K562 (cell line): ENCODE data around the gene KCND1. TPM values are rescaled to one million over a fixed set of nuclear protein-coding genes. Genes with fewer than 3 reads are reported as not detected.
A peak's percentile ranks its signal among the peaks of the same experiment; 100 is the strongest.

Experiments
- CAMTA2 ChIP-seq: fragments of 250-450 bp; sonication (Bioruptor Pico); conservative IDR thresholded peaks from 2 replicates; pipeline ENCODE4 v1.5.1; 2022
- KDM4B ChIP-seq, 2 experiments: fragments of 450-650 bp in 1 of 2; sonication (generic) in 1 of 2; IDR thresholded peaks; 2 replicates each; pipeline ENCODE4 v1.6.1; 2016 to 2017; ENCODE audit warnings: borderline replicate concordance in 2 of 2, antibody characterized with exemption in 1 of 2, low read depth in 1 of 2, mild to moderate bottlenecking in 1 of 2
- MAFF ChIP-seq: IDR thresholded peaks from 2 replicates; pipeline ENCODE4 v1.6.1; 2012; ENCODE audit warnings: low read length, improper control_type of control experiment
- NCOA4 ChIP-seq: fragments of 450-650 bp; IDR thresholded peaks from 2 replicates; pipeline ENCODE4 v1.6.1; 2018; ENCODE audit warnings: mild to moderate bottlenecking; ENCODE audit not compliant: partially characterized antibody
- SAFB ChIP-seq: fragments of 200-400 bp; formaldehyde crosslinking; IDR thresholded peaks from 2 replicates; pipeline ENCODE4 v1.6.1; 2017; ENCODE audit warnings: low read depth, low read length, borderline replicate concordance
- SMARCC2 ChIP-seq: fragments of 450-650 bp; IDR thresholded peaks from 2 replicates; pipeline ENCODE4 v1.6.1; 2017; ENCODE audit warnings: antibody characterized with exemption, moderate library complexity, mild to moderate bottlenecking, low read depth
- ZNF589 ChIP-seq: fragments of 200-800 bp; sonication (Bioruptor generic); IDR thresholded peaks from 2 replicates; pipeline ENCODE4 v1.6.1; 2016; ENCODE audit warnings: low read depth, missing genetic modification characterization, missing compliant biosample characterization
- ZNF644 ChIP-seq: fragments of 200-800 bp; sonication (Bioruptor generic); IDR thresholded peaks from 2 replicates; pipeline ENCODE4 v1.6.1; 2016; ENCODE audit warnings: low read depth, missing genetic modification characterization, missing compliant biosample characterization
- ZNF699 ChIP-seq: fragments of 250-450 bp; sonication (Bioruptor Pico); IDR thresholded peaks from 2 replicates; pipeline ENCODE4 v1.8.0; 2021; ENCODE audit warnings: mild to moderate bottlenecking, moderate library complexity; ENCODE audit not compliant: insufficient replicate concordance
- ZNF76 ChIP-seq: fragments of 250-450 bp; sonication (Bioruptor Pico); IDR thresholded peaks from 2 replicates; pipeline ENCODE4 v1.4.0; 2020; ENCODE audit warnings: mild to moderate bottlenecking, moderate library complexity, borderline replicate concordance
- polyA plus RNA-seq, 8 experiments: library from polyadenylated mRNA; depleted of rRNA in 4 of 8; stranded (reverse) in 5 of 8; unstranded in 3 of 8; fragments of >200 nt; fragmentation: Nextera tagmentation in 2 of 8; fragmentation: Illumina TruSeq in 1 of 8; extraction: Ambion mirVana in 2 of 8; extraction: Trizol in 1 of 8; gene quantifications; 2 replicates each; pipeline versions ENCODE4 v1.2.1 to v1.2.3, GENCODE V29; 2011 to 2014; ENCODE audit warnings: inconsistent platforms in 1 of 8, missing spikeins in 1 of 8
- total RNA-seq, 7 experiments: library from RNA; depleted of rRNA in 6 of 7; stranded (reverse); fragments of >200 nt in 6 of 7; fragmentation: Illumina TruSeq in 2 of 7; extraction: Trizol in 2 of 7; gene quantifications; 2 replicates each; pipeline versions ENCODE4 v1.2.1 to v1.2.3, GENCODE V29; 2011 to 2021; ENCODE audit warnings: low replicate concordance in 1 of 7
- TF ChIP-seq, protein P1 (sequence below): fragments of 450-650 bp; formaldehyde crosslinking; conservative IDR thresholded peaks from 2 replicates; pipeline ENCODE4 v1.4.0; 2022; ENCODE audit warnings: mild to moderate bottlenecking, missing genetic modification characterization
- TF ChIP-seq, protein P2 (sequence below): sonication (generic); formaldehyde crosslinking; IDR thresholded peaks from 2 replicates; pipeline ENCODE4 v1.8.0; 2023; ENCODE audit warnings: mild to moderate bottlenecking, missing genetic modification reagents
- TF ChIP-seq, protein P3 (sequence below): fragments of 250-450 bp; sonication (Bioruptor Pico); IDR thresholded peaks from 2 replicates; pipeline ENCODE4 v1.4.0; 2020
- TF ChIP-seq, protein P4 (sequence below): sonication (generic); IDR thresholded peaks from 2 replicates; pipeline ENCODE4 v1.6.1; 2016

Gene KCND1
- total and polyA plus RNA-seq, 9 of the 15 experiments (the other 6 are each of a cell fraction or from before 2014, with no cell fraction given): 0.06 to 0.83 (median 0.39) TPM; not detected in 1

DNA sequence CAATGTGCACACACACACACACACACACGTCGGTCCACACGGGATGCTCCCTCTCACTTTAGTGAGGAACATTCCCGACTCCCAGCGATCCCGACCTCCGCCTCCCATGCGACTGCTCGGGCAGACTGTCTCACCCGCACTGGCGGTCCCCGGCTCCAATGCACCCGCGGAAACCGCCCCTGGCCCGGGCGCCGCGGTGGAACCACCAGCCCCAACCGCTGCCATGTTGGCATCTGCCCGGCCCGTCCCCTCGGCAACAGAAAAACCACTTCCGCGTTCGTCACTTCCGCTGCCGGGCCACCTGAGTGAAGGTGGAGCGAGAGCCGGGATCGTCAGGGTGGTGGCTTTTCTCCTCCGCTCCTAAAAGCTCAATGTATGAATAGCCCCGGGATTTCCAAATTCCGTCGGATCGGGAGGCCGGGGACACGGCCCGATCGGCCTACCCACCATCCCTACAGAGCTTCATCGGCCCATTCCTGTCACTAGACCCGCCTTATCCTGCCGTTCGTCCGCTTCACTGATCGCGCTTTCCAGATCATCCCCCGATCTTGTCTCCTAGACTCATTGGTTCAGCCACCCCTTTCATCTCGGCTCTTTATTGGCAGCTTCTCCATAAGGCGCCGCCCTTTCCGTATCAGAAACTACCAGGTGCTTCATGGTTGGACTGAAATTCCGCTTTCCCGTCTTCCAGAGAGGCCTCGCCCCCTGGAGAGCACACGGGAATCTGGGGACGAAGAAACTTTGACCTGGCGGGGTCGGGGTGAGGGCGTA is 60.0 kb downstream of the KCND1 start, which contains the start of gene SLC35A2 (continued):
- TF ChIP-seq, protein P1, sequence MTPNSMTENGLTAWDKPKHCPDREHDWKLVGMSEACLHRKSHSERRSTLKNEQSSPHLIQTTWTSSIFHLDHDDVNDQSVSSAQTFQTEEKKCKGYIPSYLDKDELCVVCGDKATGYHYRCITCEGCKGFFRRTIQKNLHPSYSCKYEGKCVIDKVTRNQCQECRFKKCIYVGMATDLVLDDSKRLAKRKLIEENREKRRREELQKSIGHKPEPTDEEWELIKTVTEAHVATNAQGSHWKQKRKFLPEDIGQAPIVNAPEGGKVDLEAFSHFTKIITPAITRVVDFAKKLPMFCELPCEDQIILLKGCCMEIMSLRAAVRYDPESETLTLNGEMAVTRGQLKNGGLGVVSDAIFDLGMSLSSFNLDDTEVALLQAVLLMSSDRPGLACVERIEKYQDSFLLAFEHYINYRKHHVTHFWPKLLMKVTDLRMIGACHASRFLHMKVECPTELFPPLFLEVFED (CRISPR knock-in tag): no peak
- TF ChIP-seq, protein P2, sequence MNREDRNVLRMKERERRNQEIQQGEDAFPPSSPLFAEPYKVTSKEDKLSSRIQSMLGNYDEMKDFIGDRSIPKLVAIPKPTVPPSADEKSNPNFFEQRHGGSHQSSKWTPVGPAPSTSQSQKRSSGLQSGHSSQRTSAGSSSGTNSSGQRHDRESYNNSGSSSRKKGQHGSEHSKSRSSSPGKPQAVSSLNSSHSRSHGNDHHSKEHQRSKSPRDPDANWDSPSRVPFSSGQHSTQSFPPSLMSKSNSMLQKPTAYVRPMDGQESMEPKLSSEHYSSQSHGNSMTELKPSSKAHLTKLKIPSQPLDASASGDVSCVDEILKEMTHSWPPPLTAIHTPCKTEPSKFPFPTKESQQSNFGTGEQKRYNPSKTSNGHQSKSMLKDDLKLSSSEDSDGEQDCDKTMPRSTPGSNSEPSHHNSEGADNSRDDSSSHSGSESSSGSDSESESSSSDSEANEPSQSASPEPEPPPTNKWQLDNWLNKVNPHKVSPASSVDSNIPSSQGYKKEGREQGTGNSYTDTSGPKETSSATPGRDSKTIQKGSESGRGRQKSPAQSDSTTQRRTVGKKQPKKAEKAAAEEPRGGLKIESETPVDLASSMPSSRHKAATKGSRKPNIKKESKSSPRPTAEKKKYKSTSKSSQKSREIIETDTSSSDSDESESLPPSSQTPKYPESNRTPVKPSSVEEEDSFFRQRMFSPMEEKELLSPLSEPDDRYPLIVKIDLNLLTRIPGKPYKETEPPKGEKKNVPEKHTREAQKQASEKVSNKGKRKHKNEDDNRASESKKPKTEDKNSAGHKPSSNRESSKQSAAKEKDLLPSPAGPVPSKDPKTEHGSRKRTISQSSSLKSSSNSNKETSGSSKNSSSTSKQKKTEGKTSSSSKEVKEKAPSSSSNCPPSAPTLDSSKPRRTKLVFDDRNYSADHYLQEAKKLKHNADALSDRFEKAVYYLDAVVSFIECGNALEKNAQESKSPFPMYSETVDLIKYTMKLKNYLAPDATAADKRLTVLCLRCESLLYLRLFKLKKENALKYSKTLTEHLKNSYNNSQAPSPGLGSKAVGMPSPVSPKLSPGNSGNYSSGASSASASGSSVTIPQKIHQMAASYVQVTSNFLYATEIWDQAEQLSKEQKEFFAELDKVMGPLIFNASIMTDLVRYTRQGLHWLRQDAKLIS (CRISPR knock-in tag): 0 out of 2 replicates have a peak, but pooled peaks have one; percentile 17
- TF ChIP-seq NCOA4 (no peak), MAFF (no peak), ZNF589 (CRISPR knock-in tag) (no peak), KDM4B (IDR thresholded peaks at IDR 0.05; ENCODE audit: borderline replicate concordance in 2 of 2, low read depth in 1 of 2) (no peak), ZNF644 (tag) (no peak), SAFB (no peak), SMARCC2 (no peak), CAMTA2 (CRISPR knock-in tag) (peak; percentile 93; the same call in 1 of the 2 replicates), ZNF76 (CRISPR knock-in tag) (no peak), ZNF699 (CRISPR knock-in tag) (no peak)
- TF ChIP-seq, protein P3, sequence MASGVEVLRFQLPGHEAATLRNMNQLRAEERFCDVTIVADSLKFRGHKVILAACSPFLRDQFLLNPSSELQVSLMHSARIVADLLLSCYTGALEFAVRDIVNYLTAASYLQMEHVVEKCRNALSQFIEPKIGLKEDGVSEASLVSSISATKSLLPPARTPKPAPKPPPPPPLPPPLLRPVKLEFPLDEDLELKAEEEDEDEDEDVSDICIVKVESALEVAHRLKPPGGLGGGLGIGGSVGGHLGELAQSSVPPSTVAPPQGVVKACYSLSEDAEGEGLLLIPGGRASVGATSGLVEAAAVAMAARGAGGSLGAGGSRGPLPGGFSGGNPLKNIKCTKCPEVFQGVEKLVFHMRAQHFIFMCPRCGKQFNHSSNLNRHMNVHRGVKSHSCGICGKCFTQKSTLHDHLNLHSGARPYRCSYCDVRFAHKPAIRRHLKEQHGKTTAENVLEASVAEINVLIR: peak; percentile 64; the same call in 1 of the 2 replicates
- TF ChIP-seq, protein P4, sequence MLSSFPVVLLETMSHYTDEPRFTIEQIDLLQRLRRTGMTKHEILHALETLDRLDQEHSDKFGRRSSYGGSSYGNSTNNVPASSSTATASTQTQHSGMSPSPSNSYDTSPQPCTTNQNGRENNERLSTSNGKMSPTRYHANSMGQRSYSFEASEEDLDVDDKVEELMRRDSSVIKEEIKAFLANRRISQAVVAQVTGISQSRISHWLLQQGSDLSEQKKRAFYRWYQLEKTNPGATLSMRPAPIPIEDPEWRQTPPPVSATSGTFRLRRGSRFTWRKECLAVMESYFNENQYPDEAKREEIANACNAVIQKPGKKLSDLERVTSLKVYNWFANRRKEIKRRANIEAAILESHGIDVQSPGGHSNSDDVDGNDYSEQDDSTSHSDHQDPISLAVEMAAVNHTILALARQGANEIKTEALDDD: no peak
